ENCODE results near the gene RGS10.
A peak's percentile ranks its signal among the peaks of the same experiment; 100 is the strongest.

Gene RGS10

DNA sequence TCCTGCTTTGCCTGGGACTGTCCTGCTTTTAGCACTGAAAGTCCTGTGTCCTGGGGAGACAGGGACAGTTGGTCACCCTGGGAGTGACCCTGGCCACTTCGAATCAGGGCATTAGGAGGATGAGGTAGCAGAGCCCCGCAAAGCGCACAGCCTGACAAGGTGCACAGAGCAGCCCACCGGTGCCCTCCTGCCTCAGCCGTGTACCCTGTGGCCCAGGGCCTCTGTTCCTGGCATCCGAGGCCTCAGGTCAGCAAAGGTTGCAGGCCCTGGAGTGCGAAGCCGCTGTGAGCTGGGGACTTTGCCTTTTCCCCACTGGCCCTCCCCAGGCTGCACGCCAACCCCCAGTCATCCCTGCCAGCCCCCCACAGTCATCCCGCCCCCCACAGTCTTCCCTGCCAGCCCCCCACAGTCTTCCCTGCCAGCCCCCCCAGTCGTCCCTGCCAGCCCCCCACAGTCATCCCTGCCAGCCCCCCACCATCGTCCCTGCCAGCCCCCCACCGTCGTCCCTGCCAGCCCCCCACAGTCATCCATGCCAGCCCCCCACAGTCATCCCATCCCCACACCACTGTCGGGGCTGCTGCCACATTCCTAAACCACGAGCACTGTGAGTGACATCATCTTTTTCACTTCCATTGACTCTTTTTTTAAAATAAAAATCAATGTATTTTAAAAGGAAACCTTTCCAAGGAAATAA is 91.8 kb downstream of the RGS10 start:
- no CpG with 5 or more reads among the region's 16 CpGs for WGBS, 2 donors (ENCODE audit: extremely low coverage in 2 of 2, insufficient read length in 2 of 2, insufficient replicate concordance in 1 of 2)

More for the DNA sequence above, 91.8 kb downstream of the RGS10 start:
- H3K4me1 ChIP-seq (ENCODE audit: control insufficient read depth in 2 of 2, insufficient read depth in 1 of 2, low read depth in 1 of 2, low read length in 2 of 2), result peaks cover 0 to 12% of the 10 kb centered on the region in 2 donors
- no peaks in the 10 kb centered on the region for H3K9me3 ChIP-seq (replicated peaks in 1 of 2; ENCODE audit: control insufficient read depth in 2 of 2, insufficient read depth in 1 of 2, low read depth in 1 of 2, low read length in 2 of 2)
- H3K4ac ChIP-seq (ENCODE audit: low read length), result no peak overlapping the region
- no peak overlapping the region for H3K4me3 ChIP-seq (ENCODE audit: low read length in 2 of 2)
- no peak for DNase-seq (ENCODE audit: low spot score)
- H2BK5ac ChIP-seq (ENCODE audit: low read length), result no peak overlapping the region
- peak overlapping the region; percentile 47 for H3K14ac ChIP-seq (ENCODE audit: low read length)
- H4K91ac ChIP-seq (ENCODE audit: low read depth, low read length, poor library complexity), result no peak overlapping the region
- no peaks in the 10 kb centered on the region for H3K27me3 ChIP-seq (ENCODE audit: control insufficient read depth in 3 of 3, insufficient read depth in 3 of 3, low read depth in 1 of 3, low read length in 3 of 3)
- peaks cover 0 to 5% of the 10 kb centered on the region in 2 donors for H3K36me3 ChIP-seq (replicated peaks in 1 of 2; ENCODE audit: control insufficient read depth in 2 of 2, insufficient read depth in 2 of 2, low read length in 2 of 2)
- H3K27ac ChIP-seq (replicated peaks; ENCODE audit: low read length), result no peak overlapping the region
- peak overlapping the region; percentile 0 for H3K18ac ChIP-seq (ENCODE audit: low read length)
- H3K79me1 ChIP-seq (ENCODE audit: low read depth, low read length), result no peaks in the 10 kb centered on the region
- no peak overlapping the region for H2AFZ ChIP-seq (ENCODE audit: low read length)
- no peak overlapping the region for H2BK12ac ChIP-seq (ENCODE audit: low read length)
- H3K23ac ChIP-seq (ENCODE audit: low read depth, low read length, poor library complexity), result no peak overlapping the region
- H2BK120ac ChIP-seq (ENCODE audit: low read depth, low read length), result no peak overlapping the region
- no peak overlapping the region for H4K8ac ChIP-seq (ENCODE audit: low read depth, low read length)
- no peak overlapping the region for H2BK15ac ChIP-seq (ENCODE audit: low read length)
- H2AK5ac ChIP-seq (ENCODE audit: low read depth, low read length), result no peak overlapping the region
- no peak overlapping the region for H3K9ac ChIP-seq (ENCODE audit: low read depth, low read length, poor library complexity)
- H3K4me2 ChIP-seq (ENCODE audit: insufficient read depth, low read length, poor library complexity, severe bottlenecking), result no peak overlapping the region

Measured in neuronal stem cell (in vitro differentiated cells).